Measurements from ENCODE around the gene C11orf16. TPM values are rescaled to one million over a fixed set of nuclear protein-coding genes. Genes with fewer than 3 reads are reported as not detected.
A peak's percentile ranks its signal among the peaks of the same experiment; 100 is the strongest.

Gene C11orf16
- total and polyA plus RNA-seq, 2 of the 4 experiments (the other 2 are of a cell fraction): not detected

DNA sequence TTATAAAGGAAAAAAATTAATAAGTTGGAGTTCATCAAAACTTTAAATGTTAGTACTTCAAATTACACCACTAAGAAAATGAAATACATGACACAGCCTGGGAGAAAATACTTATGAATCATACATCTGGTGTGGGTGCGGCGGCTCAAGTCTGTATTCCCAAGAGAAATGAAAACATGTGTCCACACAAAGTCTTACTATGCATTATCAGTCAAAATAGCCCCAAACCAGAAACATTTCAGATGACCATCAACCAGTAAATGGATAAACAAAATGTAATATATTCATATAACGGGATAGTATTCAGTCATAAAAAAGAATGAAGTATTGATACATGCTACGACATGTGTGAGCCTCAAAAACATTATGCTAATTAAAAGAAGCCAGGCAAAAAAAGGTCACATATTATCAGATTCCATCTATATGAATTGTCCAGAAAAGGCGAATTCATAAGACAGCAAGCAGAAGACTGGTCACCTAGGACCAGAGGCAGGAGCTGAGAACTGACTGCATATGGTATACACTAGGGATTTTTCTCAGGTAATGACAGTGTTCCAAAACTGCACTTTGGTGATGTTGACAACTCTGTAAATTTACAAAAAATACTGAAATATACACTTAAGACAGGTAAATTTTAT, 27.1 kb downstream of the C11orf16 start:
- Histone ChIP-seq H3K27me3 (ENCODE audit: control insufficient read depth, insufficient read depth, low read length) (no peaks in the 10 kb centered on the region), H4K20me1 (ENCODE audit: insufficient read depth, low read length) (no peaks in the 10 kb centered on the region), H3K18ac (ENCODE audit: low read depth, low read length) (no peak overlapping the region), H2BK5ac (ENCODE audit: low read depth, low read length, poor library complexity, severe bottlenecking) (peak overlapping the region; percentile 3), H2AK9ac (replicated peaks; ENCODE audit: low read depth, low read length, poor library complexity) (no peak overlapping the region), H4K91ac (ENCODE audit: insufficient read depth, low read depth, low read length) (no peak overlapping the region), H3K27ac (ENCODE audit: insufficient read depth, low read length) (no peak overlapping the region), H2AK5ac (ENCODE audit: low read depth, low read length) (no peak overlapping the region; the same call in 1 of the 2 replicates), H2BK20ac (ENCODE audit: low read depth, low read length) (no peak overlapping the region), H3K4me1 (ENCODE audit: control insufficient read depth, insufficient read depth, low read length) (peaks cover 2% of the 10 kb centered on the region; the same call in 1 of the 2 replicates), H3K79me1 (ENCODE audit: low read depth in 1 of 2, low read length in 2 of 2) (peaks cover 0 to 5% of the 10 kb centered on the region in 2 experiments; a peak in 3 of 4 replicates), H3K4me2 (ENCODE audit: low read depth, low read length) (no peak overlapping the region), H3K9ac (ENCODE audit: low read depth, low read length) (no peak overlapping the region), H3K9me1 (ENCODE audit: insufficient read depth, low read length) (peaks cover 2% of the 10 kb centered on the region; the same call in 1 of the 2 replicates), H4K5ac (ENCODE audit: low read depth, low read length) (no peak overlapping the region), H2AFZ (replicated peaks; ENCODE audit: low read length, poor library complexity) (no peak overlapping the region), H3K36me3 (ENCODE audit: control insufficient read depth, insufficient read depth, low read length) (no peaks in the 10 kb centered on the region), H3K23ac (ENCODE audit: low read depth, low read length) (no peak overlapping the region), H2BK120ac (ENCODE audit: low read depth, low read length) (peak overlapping the region; percentile 3; the same call in 1 of the 2 replicates), H3K4ac (ENCODE audit: low read depth, low read length) (peak overlapping the region; percentile 8), H3K56ac (ENCODE audit: extremely low read depth, insufficient read depth, low read length) (no peak overlapping the region), H4K8ac (ENCODE audit: low read depth in 2 of 2, low read length in 2 of 2) (no peak overlapping the region), H2BK15ac (ENCODE audit: low read depth, low read length) (no peak overlapping the region; the same call in 2 of the 3 replicates), H3K14ac (replicated peaks; ENCODE audit: low read depth, low read length) (no peak overlapping the region), H3K9me3 (ENCODE audit: control insufficient read depth, insufficient read depth, low read length) (0 out of 2 replicates have a peak, but pooled peaks cover 2% of the 10 kb centered on the region), H3K4me3 (ENCODE audit: insufficient read depth, low read depth, low read length) (no peak overlapping the region)
- no peak for TF ChIP-seq RAD21 (IDR thresholded peaks at IDR 0.05; ENCODE audit: low read length)
- 0 out of 2 replicates have a peak, but pooled peaks have one; percentile 5 for TF ChIP-seq MAFK (IDR thresholded peaks at IDR 0.05; ENCODE audit: low read depth, low read length)
- 0 out of 2 replicates have a peak, but pooled peaks have one; percentile 5 for TF ChIP-seq FOS (IDR thresholded peaks at IDR 0.05; ENCODE audit: low read depth, low read length)
- no TSS peak for BruUV-seq (replicated peaks)
- ATAC-seq (ENCODE audit: low read depth) (peak; percentile 50), DNase-seq (peak; percentile 83)
- 0% methylated on average over 2 of the region's 5 CpGs; no CpG with 5 or more reads in 1 of the 2 experiments for WGBS, 2 experiments (ENCODE audit: extremely low coverage in 2 of 2, insufficient read length in 1 of 2)
- in situ Hi-C loops (cut with MboI; ENCODE audit: low sequenced_read_pairs) (no loop called here), intact Hi-C loops (cut with micrococcal nuclease) (loop anchor here (5.0 kb wide), 1 partner anchor 33 kb away; no protein-coding TSS in a partner anchor), dilution Hi-C loops (cut with HindIII; ENCODE audit: low sequenced_read_pairs, unreplicated experiment) (no loop called here)
- CTCF ChIA-PET: no interaction called here
- POLR2A ChIA-PET (ENCODE audit: unreplicated experiment): no interaction called here

All from IMR-90 (cell line).